ENCODE data around the gene FMNL2. TPM values are rescaled to one million over a fixed set of nuclear protein-coding genes. Genes with fewer than 3 reads are reported as not detected.
A peak's percentile ranks its signal among the peaks of the same experiment; 100 is the strongest.

Gene FMNL2
- total and polyA plus RNA-seq, 2 experiments from 2014 or later: 16.5 to 45.4 TPM

DNA sequence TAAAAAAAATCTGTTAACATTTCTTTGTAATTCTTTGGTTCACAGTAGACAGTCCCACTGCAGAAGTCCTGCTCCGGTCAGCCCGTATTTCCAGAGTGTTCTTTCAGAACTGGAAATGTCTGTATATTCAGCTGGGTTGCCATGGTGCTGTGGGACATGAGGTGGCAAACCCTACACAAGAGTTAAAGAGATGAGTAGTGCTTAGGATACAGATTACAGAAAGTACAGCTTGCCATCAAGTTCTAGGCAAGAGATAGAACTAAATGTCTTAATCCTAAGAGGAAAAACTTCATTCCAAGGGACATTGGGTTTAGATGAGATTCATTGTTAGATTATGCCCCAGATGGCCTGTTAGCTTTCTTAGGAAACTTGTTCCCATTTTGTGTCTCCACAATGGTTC, 60.1 kb downstream of the FMNL2 start:
- H3K4me2 ChIP-seq: peak overlapping the region; percentile 42; the same call in 1 of the 2 replicates
- H4K20me1 ChIP-seq (replicated peaks; ENCODE audit: insufficient read depth): peaks cover 35% of the 10 kb centered on the region; the same call in 1 of the 2 replicates
- H3K36me3 ChIP-seq (ENCODE audit: insufficient read depth): no peaks in the 10 kb centered on the region
- peaks cover 93% of the 10 kb centered on the region for H3K79me2 ChIP-seq (replicated peaks; ENCODE audit: insufficient read depth)
- no peak overlapping the region for H3K27ac Mint-ChIP-seq
- H3K4me1 Mint-ChIP-seq: peaks cover 64% of the 10 kb centered on the region
- no peak overlapping the region for H3K4me3 ChIP-seq
- H3K27me3 ChIP-seq (ENCODE audit: insufficient read depth): no peaks in the 10 kb centered on the region
- no peak overlapping the region for H3K27ac ChIP-seq (ENCODE audit: low read depth)
- no peak for TF ChIP-seq ZNF114 (CRISPR knock-in tag; IDR thresholded peaks at IDR 0.05)
- no peak for TF ChIP-seq EZH2 (IDR thresholded peaks at IDR 0.05; ENCODE audit: low read depth, unreplicated experiment)
- TF ChIP-seq, protein P1, sequence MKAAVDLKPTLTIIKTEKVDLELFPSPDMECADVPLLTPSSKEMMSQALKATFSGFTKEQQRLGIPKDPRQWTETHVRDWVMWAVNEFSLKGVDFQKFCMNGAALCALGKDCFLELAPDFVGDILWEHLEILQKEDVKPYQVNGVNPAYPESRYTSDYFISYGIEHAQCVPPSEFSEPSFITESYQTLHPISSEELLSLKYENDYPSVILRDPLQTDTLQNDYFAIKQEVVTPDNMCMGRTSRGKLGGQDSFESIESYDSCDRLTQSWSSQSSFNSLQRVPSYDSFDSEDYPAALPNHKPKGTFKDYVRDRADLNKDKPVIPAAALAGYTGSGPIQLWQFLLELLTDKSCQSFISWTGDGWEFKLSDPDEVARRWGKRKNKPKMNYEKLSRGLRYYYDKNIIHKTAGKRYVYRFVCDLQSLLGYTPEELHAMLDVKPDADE (IDR thresholded peaks at IDR 0.05): no peak
- TF ChIP-seq NANOG (IDR thresholded peaks at IDR 0.05; ENCODE audit: borderline replicate concordance): no peak
- TF ChIP-seq JUNB (IDR thresholded peaks at IDR 0.05; ENCODE audit: unreplicated experiment): no peak
- TF ChIP-seq, protein P2, sequence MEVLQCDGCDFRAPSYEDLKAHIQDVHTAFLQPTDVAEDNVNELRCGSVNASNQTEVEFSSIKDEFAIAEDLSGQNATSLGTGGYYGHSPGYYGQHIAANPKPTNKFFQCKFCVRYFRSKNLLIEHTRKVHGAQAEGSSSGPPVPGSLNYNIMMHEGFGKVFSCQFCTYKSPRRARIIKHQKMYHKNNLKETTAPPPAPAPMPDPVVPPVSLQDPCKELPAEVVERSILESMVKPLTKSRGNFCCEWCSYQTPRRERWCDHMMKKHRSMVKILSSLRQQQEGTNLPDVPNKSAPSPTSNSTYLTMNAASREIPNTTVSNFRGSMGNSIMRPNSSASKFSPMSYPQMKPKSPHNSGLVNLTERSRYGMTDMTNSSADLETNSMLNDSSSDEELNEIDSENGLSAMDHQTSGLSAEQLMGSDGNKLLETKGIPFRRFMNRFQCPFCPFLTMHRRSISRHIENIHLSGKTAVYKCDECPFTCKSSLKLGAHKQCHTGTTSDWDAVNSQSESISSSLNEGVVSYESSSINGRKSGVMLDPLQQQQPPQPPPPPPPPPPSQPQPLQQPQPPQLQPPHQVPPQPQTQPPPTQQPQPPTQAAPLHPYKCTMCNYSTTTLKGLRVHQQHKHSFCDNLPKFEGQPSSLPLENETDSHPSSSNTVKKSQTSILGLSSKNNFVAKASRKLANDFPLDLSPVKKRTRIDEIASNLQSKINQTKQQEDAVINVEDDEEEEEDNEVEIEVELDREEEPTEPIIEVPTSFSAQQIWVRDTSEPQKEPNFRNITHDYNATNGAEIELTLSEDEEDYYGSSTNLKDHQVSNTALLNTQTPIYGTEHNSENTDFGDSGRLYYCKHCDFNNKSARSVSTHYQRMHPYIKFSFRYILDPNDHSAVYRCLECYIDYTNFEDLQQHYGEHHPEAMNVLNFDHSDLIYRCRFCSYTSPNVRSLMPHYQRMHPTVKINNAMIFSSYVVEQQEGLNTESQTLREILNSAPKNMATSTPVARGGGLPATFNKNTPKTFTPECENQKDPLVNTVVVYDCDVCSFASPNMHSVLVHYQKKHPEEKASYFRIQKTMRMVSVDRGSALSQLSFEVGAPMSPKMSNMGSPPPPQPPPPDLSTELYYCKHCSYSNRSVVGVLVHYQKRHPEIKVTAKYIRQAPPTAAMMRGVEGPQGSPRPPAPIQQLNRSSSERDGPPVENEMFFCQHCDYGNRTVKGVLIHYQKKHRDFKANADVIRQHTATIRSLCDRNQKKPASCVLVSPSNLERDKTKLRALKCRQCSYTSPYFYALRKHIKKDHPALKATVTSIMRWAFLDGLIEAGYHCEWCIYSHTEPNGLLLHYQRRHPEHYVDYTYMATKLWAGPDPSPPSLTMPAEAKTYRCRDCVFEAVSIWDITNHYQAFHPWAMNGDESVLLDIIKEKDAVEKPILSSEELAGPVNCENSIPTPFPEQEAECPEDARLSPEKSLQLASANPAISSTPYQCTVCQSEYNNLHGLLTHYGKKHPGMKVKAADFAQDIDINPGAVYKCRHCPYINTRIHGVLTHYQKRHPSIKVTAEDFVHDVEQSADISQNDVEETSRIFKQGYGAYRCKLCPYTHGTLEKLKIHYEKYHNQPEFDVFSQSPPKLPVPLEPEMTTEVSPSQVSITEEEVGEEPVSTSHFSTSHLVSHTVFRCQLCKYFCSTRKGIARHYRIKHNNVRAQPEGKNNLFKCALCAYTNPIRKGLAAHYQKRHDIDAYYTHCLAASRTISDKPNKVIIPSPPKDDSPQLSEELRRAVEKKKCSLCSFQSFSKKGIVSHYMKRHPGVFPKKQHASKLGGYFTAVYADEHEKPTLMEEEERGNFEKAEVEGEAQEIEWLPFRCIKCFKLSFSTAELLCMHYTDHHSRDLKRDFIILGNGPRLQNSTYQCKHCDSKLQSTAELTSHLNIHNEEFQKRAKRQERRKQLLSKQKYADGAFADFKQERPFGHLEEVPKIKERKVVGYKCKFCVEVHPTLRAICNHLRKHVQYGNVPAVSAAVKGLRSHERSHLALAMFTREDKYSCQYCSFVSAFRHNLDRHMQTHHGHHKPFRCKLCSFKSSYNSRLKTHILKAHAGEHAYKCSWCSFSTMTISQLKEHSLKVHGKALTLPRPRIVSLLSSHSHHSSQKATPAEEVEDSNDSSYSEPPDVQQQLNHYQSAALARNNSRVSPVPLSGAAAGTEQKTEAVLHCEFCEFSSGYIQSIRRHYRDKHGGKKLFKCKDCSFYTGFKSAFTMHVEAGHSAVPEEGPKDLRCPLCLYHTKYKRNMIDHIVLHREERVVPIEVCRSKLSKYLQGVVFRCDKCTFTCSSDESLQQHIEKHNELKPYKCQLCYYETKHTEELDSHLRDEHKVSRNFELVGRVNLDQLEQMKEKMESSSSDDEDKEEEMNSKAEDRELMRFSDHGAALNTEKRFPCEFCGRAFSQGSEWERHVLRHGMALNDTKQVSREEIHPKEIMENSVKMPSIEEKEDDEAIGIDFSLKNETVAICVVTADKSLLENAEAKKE (CRISPR knock-in tag; IDR thresholded peaks at IDR 0.05): no peak
- TF ChIP-seq, protein P3, sequence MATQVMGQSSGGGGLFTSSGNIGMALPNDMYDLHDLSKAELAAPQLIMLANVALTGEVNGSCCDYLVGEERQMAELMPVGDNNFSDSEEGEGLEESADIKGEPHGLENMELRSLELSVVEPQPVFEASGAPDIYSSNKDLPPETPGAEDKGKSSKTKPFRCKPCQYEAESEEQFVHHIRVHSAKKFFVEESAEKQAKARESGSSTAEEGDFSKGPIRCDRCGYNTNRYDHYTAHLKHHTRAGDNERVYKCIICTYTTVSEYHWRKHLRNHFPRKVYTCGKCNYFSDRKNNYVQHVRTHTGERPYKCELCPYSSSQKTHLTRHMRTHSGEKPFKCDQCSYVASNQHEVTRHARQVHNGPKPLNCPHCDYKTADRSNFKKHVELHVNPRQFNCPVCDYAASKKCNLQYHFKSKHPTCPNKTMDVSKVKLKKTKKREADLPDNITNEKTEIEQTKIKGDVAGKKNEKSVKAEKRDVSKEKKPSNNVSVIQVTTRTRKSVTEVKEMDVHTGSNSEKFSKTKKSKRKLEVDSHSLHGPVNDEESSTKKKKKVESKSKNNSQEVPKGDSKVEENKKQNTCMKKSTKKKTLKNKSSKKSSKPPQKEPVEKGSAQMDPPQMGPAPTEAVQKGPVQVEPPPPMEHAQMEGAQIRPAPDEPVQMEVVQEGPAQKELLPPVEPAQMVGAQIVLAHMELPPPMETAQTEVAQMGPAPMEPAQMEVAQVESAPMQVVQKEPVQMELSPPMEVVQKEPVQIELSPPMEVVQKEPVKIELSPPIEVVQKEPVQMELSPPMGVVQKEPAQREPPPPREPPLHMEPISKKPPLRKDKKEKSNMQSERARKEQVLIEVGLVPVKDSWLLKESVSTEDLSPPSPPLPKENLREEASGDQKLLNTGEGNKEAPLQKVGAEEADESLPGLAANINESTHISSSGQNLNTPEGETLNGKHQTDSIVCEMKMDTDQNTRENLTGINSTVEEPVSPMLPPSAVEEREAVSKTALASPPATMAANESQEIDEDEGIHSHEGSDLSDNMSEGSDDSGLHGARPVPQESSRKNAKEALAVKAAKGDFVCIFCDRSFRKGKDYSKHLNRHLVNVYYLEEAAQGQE (IDR thresholded peaks at IDR 0.05; ENCODE audit: unreplicated experiment): no peak
- TF ChIP-seq, protein P4, sequence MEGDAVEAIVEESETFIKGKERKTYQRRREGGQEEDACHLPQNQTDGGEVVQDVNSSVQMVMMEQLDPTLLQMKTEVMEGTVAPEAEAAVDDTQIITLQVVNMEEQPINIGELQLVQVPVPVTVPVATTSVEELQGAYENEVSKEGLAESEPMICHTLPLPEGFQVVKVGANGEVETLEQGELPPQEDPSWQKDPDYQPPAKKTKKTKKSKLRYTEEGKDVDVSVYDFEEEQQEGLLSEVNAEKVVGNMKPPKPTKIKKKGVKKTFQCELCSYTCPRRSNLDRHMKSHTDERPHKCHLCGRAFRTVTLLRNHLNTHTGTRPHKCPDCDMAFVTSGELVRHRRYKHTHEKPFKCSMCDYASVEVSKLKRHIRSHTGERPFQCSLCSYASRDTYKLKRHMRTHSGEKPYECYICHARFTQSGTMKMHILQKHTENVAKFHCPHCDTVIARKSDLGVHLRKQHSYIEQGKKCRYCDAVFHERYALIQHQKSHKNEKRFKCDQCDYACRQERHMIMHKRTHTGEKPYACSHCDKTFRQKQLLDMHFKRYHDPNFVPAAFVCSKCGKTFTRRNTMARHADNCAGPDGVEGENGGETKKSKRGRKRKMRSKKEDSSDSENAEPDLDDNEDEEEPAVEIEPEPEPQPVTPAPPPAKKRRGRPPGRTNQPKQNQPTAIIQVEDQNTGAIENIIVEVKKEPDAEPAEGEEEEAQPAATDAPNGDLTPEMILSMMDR (conservative IDR thresholded peaks at IDR 0.05; ENCODE audit: low read depth in 2 of 2): no peak
- TF ChIP-seq POLR2AphosphoS5 (IDR thresholded peaks at IDR 0.05; ENCODE audit: low read depth): no peak
- no peak for TF ChIP-seq EZH2phosphoT487 (IDR thresholded peaks at IDR 0.05; ENCODE audit: unreplicated experiment)
- no peak for TF ChIP-seq CREB1 (CRISPR knock-in tag; IDR thresholded peaks at IDR 0.05; ENCODE audit: low read depth)
- no peak for TF ChIP-seq ZNF331 (CRISPR knock-in tag; IDR thresholded peaks at IDR 0.05; ENCODE audit: low read depth)
- no peak for TF ChIP-seq STAT1 (IDR thresholded peaks at IDR 0.05; ENCODE audit: unreplicated experiment)
- no peaks in the 10 kb centered on the region for H3F3A ChIP-seq (replicated peaks; ENCODE audit: low read depth)
- H3K9me3 Mint-ChIP-seq: no peaks in the 10 kb centered on the region
- DNase-seq (ENCODE audit: low spot score) (no peak), ATAC-seq (no peak)
- H3K4me3 Mint-ChIP-seq: no peak overlapping the region
- H3K4me1 ChIP-seq (ENCODE audit: insufficient read depth): peaks cover 51% of the 10 kb centered on the region
- H3K36me3 Mint-ChIP-seq (ENCODE audit: low read depth): peaks cover 2% of the 10 kb centered on the region; the same call in 1 of the 3 replicates
- no peak overlapping the region for H2AFZ ChIP-seq
- peaks cover 5% of the 10 kb centered on the region for H3K27me3 Mint-ChIP-seq (ENCODE audit: insufficient read depth, low read depth, poor library complexity)
- H3K9me2 ChIP-seq (ENCODE audit: insufficient read depth): no peaks in the 10 kb centered on the region
